Stomach (tissue), 9 donors: Measurements from ENCODE around the gene PRKCH. TPM values are rescaled to one million over a fixed set of nuclear protein-coding genes. Genes with fewer than 3 reads are reported as not detected.
A peak's percentile ranks its signal among the peaks of the same experiment; 100 is the strongest.

Source experiments
- DNase-seq, 2 donors: peaks; one replicate each; pipeline versions ENCODE4 v3.0.0 to v3.0.0-alpha.2; 2013 to 2019
- H3K27ac ChIP-seq, 5 donors: fragments of 200-600 bp in 4 of 5; sonication (generic) in 4 of 5; one replicate each; pipeline ENCODE4 v1.5.1; 2013 to 2019; ENCODE audit warnings: mild to moderate bottlenecking in 1 of 5, moderate library complexity in 1 of 5
- H3K27me3 ChIP-seq, 3 donors: fragments of 200-600 bp; sonication (generic); one replicate each; pipeline ENCODE4 v1.5.1; 2017 to 2019; ENCODE audit warnings: mixed run types in 1 of 3
- H3K36me3 ChIP-seq, 4 donors: fragments of 200-600 bp; sonication (generic); 1 replicate in 3 of 4; 2 replicates in 1 of 4; pipeline ENCODE4 v1.5.1; 2016 to 2019
- H3K4me1 ChIP-seq, 4 donors: fragments of 200-600 bp; sonication (generic); one replicate each; pipeline ENCODE4 v1.5.1; 2016 to 2019
- H3K4me3 ChIP-seq, 4 donors: fragments of 200-600 bp; sonication (generic) in 3 of 4; one replicate each; pipeline ENCODE4 v1.5.1; 2016 to 2019; ENCODE audit warnings: mild to moderate bottlenecking in 1 of 4
- H3K9me3 ChIP-seq, 4 donors: fragments of 200-600 bp; sonication (generic); one replicate each; pipeline ENCODE4 v1.5.1; 2016 to 2019
- EP300 ChIP-seq: sonication (generic); formaldehyde crosslinking; IDR thresholded peaks from one replicate; pipeline ENCODE4 v1.6.1; 2017; ENCODE audit warnings: antibody characterized with exemption
- POLR2A ChIP-seq, 4 donors: fragments of 450-650 bp; IDR thresholded peaks; one replicate each; pipeline ENCODE4 v1.6.1; 2016; ENCODE audit warnings: antibody characterized with exemption in 4 of 4, control low read depth in 2 of 4, mild to moderate bottlenecking in 1 of 4, moderate library complexity in 1 of 4
- POLR2AphosphoS5 ChIP-seq, 3 donors: sonication (generic); formaldehyde crosslinking; IDR thresholded peaks; one replicate each; pipeline ENCODE4 v1.6.1; 2016; ENCODE audit warnings: antibody characterized with exemption in 3 of 3
- WGBS, 5 donors: extraction: QIAGEN DNeasy Blood & Tissue Kit in 3 of 5; methylation state at CpG; one replicate each; pipeline versions ENCODE4 v1.1.5 to v1.1.7; 2013 to 2018; 5-methylcytosine and 5-hydroxymethylcytosine counted together
- intact Hi-C: fragments of 100-400 bp; cut with DNase I; formaldehyde crosslinking; loops from one replicate; pipeline ENCODE4 v1.15.1; 2023; ENCODE audit warnings: low total_unique reads
- polyA plus RNA-seq, 3 donors: library from polyadenylated mRNA; stranded (reverse); fragments of 200-250 nt; gene quantifications; one replicate each; pipeline ENCODE4 v1.2.3, GENCODE V29; 2013
- total RNA-seq, 5 donors: library from RNA; depleted of rRNA; stranded (reverse); fragments of >200 nt; gene quantifications; one replicate each; pipeline versions ENCODE4 v1.1.0 to v1.2.3, GENCODE V29; 2014 to 2016
- TF ChIP-seq, protein P1 (sequence below), 7 experiments: fragments of 450-650 bp in 4 of 7; fragments of 200-600 bp in 3 of 7; sonication (generic) in 3 of 7; IDR thresholded peaks; one replicate each; pipeline ENCODE4 v1.5.1; 2016 to 2019; ENCODE audit warnings: antibody characterized with exemption in 7 of 7, control low read depth in 2 of 7, mild to moderate bottlenecking in 1 of 7
- donor health status: healthy with polysubstance abuse.
- donor health status: Bipolar disorder and iron deficiency.
- donor health status: healthy.

Gene PRKCH
- total and polyA plus RNA-seq, 8 donors: 5.5 to 84.0 (median 14.7) TPM

DNA sequence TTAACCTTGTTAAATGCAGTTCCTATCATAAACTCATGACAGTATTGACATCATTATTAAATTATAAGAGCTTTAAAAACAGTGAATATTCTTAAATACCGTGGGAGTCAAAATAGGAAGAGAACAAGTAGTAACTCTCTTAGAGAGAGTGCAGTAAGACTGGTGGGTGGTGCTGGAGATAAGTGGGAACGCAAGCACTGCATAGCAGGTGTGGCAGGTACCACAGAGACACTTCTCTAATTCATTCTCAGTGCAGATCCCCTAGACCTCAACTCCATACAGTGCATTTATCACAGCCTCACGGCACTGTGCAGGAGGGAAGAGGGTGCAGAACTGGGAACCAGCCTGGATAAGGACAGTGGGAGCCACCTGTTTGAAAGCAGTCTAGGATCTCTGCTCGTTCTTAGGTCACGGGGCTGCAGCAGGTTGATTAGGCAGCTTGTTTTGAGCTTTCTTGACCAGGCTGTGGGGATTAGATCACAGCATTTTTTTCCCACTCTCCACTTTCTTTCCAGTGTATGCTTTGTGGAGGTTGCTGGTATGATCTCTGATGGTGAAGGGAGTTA lies 165.6 kb downstream of the PRKCH start:
- 51 to 68% (median 57%) methylated on average over 5 of the region's 5 CpGs for WGBS, 5 donors
- H3K27ac ChIP-seq: peak overlapping the region in 1 of 5 donors; percentile 35
- peaks cover 0 to 4% (median 0%) of the 10 kb centered on the region in 4 donors for H3K36me3 ChIP-seq
- no peaks in the 10 kb centered on the region for H3K9me3 ChIP-seq
- no peaks in the 10 kb centered on the region for H3K27me3 ChIP-seq
- no peak overlapping the region for H3K4me3 ChIP-seq
- TF ChIP-seq, protein P1, sequence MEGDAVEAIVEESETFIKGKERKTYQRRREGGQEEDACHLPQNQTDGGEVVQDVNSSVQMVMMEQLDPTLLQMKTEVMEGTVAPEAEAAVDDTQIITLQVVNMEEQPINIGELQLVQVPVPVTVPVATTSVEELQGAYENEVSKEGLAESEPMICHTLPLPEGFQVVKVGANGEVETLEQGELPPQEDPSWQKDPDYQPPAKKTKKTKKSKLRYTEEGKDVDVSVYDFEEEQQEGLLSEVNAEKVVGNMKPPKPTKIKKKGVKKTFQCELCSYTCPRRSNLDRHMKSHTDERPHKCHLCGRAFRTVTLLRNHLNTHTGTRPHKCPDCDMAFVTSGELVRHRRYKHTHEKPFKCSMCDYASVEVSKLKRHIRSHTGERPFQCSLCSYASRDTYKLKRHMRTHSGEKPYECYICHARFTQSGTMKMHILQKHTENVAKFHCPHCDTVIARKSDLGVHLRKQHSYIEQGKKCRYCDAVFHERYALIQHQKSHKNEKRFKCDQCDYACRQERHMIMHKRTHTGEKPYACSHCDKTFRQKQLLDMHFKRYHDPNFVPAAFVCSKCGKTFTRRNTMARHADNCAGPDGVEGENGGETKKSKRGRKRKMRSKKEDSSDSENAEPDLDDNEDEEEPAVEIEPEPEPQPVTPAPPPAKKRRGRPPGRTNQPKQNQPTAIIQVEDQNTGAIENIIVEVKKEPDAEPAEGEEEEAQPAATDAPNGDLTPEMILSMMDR (IDR thresholded peaks at IDR 0.05): no peak
- TF ChIP-seq EP300 (no peak), POLR2A (IDR thresholded peaks at IDR 0.05) (no peak), POLR2AphosphoS5 (IDR thresholded peaks at IDR 0.05) (no peak)
- intact Hi-C loops: no loop called here
- no peak for DNase-seq
- peaks cover 0 to 45% (median 7%) of the 10 kb centered on the region in 4 donors for H3K4me1 ChIP-seq

DNA sequence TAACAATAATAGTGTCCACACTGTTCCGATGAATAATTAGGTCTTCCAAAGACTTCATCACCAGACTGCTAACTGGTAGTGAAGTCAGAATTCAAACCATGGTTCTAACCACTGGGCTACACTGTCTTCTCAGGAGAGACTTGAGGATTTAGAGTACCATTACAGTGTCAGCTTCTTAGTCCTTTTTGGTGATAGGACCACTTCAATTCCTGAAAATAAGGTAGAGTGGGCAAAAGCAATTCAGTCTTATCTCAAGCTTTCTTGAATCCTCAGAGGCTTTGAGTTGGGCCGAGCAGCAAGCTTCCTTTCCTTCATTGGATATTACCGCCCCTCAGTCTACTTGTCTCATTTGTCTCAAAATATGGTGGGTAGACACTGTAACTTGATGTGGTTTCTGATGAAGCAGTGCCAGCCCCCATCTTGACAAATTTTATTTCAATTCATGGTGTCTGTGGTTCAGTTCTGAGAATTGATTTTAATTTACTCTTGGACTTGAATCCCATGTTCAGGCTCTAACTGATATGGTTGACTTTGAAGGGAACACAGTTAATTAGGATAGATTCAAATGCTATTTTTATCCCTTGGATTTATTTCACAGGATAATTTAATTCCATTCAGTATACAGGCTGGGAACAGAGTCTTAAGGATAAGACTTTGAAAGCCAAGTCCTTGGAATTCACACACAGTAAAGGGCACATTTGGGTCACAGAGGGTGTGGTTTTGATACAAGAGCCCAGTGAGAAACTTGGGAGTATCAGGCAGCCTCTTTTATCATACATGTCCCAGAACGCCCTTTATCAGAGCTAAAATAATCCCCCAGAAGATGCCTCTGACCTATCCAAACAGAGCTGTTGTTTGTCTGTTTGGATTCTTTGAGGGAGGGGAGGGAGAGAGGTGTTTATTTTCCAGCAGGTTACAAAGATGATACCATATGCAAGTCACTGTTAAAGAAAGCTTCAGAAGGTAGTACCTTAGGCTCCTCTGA lies 167.3 kb downstream of the PRKCH start:
- intact Hi-C loops: no loop called here
- peak overlapping the region; percentile 18 to 65 (median 44) for H3K27ac ChIP-seq
- TF ChIP-seq EP300: no peak
- TF ChIP-seq POLR2A (IDR thresholded peaks at IDR 0.05): no peak
- TF ChIP-seq, protein P1 (IDR thresholded peaks at IDR 0.05): no peak
- no peaks in the 10 kb centered on the region for H3K9me3 ChIP-seq
- 65 to 74% (median 71%) methylated on average over 4 of the region's 4 CpGs for WGBS, 5 donors
- no peak overlapping the region for H3K4me3 ChIP-seq
- H3K36me3 ChIP-seq: peaks cover 0 to 4% (median 0%) of the 10 kb centered on the region in 4 donors
- DNase-seq: no peak
- H3K27me3 ChIP-seq: no peaks in the 10 kb centered on the region
- H3K4me1 ChIP-seq: peaks cover 0 to 57% (median 7%) of the 10 kb centered on the region in 4 donors

DNA sequence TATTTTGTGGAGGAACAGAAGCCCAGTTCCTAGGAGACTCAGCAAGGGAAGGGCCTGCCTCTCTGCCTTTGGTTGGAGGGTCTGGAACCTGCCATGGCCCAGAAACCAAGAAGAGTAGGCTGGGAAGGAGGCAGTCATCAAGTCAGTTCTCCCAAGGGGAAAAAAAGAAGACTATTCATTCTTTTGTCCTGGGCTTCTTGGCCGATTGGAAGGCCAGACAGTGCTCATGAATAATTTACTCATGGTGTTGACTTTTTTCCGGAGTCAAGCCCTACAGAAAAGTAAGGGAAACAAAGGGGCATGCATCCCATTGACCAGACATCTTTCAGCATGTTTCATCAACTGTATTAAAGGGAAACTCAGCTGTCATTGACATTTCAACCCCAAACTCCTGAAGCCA lies 168.1 kb downstream of the PRKCH start:
- Histone ChIP-seq H3K36me3 (peaks cover 0 to 4% (median 0%) of the 10 kb centered on the region in 4 donors), H3K4me3 (no peak overlapping the region), H3K4me1 (peaks cover 0 to 57% (median 7%) of the 10 kb centered on the region in 4 donors), H3K9me3 (no peaks in the 10 kb centered on the region), H3K27me3 (no peaks in the 10 kb centered on the region), H3K27ac (peak overlapping the region; percentile 7 to 65 (median 36))
- intact Hi-C loops: no loop called here
- no peak for TF ChIP-seq POLR2A (IDR thresholded peaks at IDR 0.05)
- no peak for TF ChIP-seq POLR2AphosphoS5 (IDR thresholded peaks at IDR 0.05)
- TF ChIP-seq, protein P1 (IDR thresholded peaks at IDR 0.05): no peak
- no peak for TF ChIP-seq EP300
- DNase-seq: no peak
- WGBS, 5 donors: 57 to 69% (median 60%) methylated on average over 2 of the region's 2 CpGs

DNA sequence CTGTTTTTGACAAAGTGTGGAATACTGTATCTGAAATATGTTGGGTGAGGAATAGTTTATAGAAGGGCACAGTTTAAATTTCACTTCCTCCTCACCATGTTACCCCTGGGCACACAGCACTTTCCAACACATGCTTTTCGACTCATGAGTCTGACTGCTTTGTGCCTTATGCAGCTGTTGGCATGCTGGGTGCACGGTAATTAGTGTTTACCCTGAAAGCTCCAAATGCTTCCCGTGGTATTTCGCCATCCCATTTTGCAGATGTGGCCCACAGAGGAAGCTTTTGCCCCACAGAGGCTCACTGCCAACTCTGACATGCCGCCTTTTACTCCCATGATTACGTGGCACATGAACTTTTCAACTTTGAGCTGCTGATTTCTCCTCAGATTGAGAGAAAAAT lies 168.6 kb downstream of the PRKCH start:
- 62 to 77% (median 70%) methylated on average over 6 of the region's 6 CpGs for WGBS, 5 donors
- Histone ChIP-seq H3K4me3 (no peak overlapping the region), H3K36me3 (peaks cover 0 to 4% (median 0%) of the 10 kb centered on the region in 4 donors), H3K27ac (peak overlapping the region in 3 of 5 donors; percentile 32 to 65 (median 36)), H3K4me1 (peaks cover 0 to 57% (median 7%) of the 10 kb centered on the region in 4 donors), H3K9me3 (no peaks in the 10 kb centered on the region), H3K27me3 (no peaks in the 10 kb centered on the region)
- intact Hi-C loops: no loop called here
- no peak for DNase-seq
- TF ChIP-seq POLR2A (IDR thresholded peaks at IDR 0.05) (no peak), POLR2AphosphoS5 (IDR thresholded peaks at IDR 0.05) (no peak), EP300 (no peak)
- TF ChIP-seq, protein P1 (IDR thresholded peaks at IDR 0.05): no peak
